ENCODE results near the gene OCRL. TPM values are rescaled to one million over a fixed set of nuclear protein-coding genes. Genes with fewer than 3 reads are reported as not detected.
A peak's percentile ranks its signal among the peaks of the same experiment; 100 is the strongest.

The OCRL gene
- total RNA-seq, 1 donor from 2014 or later, result 34.3 TPM

GRCh38 chrX:129516402-129516801 lies 23.7 kb upstream of the OCRL start:
- H3K27me3 Mint-ChIP-seq (ENCODE audit: unreplicated experiment), result no peaks in the 10 kb centered on the region
- no peak for DNase-seq
- no peak overlapping the region for H3K27ac Mint-ChIP-seq (ENCODE audit: unreplicated experiment)
- no peaks in the 10 kb centered on the region for H3K36me3 Mint-ChIP-seq (ENCODE audit: unreplicated experiment)
- H3K4me3 Mint-ChIP-seq (ENCODE audit: unreplicated experiment), result no peak overlapping the region
- peaks cover 3% of the 10 kb centered on the region for H3K4me1 Mint-ChIP-seq (ENCODE audit: low read depth, unreplicated experiment)
- no peaks in the 10 kb centered on the region for H3K9me3 Mint-ChIP-seq (ENCODE audit: unreplicated experiment)
- TF ChIP-seq, protein P1, sequence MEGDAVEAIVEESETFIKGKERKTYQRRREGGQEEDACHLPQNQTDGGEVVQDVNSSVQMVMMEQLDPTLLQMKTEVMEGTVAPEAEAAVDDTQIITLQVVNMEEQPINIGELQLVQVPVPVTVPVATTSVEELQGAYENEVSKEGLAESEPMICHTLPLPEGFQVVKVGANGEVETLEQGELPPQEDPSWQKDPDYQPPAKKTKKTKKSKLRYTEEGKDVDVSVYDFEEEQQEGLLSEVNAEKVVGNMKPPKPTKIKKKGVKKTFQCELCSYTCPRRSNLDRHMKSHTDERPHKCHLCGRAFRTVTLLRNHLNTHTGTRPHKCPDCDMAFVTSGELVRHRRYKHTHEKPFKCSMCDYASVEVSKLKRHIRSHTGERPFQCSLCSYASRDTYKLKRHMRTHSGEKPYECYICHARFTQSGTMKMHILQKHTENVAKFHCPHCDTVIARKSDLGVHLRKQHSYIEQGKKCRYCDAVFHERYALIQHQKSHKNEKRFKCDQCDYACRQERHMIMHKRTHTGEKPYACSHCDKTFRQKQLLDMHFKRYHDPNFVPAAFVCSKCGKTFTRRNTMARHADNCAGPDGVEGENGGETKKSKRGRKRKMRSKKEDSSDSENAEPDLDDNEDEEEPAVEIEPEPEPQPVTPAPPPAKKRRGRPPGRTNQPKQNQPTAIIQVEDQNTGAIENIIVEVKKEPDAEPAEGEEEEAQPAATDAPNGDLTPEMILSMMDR (IDR thresholded peaks at IDR 0.05; ENCODE audit: partially characterized antibody, unreplicated experiment), result no peak

- Mint-ChIP-seq H3K4me1 (ENCODE audit: low read depth, unreplicated experiment) (peaks cover 3% of the 10 kb centered on the region), H3K27ac (ENCODE audit: unreplicated experiment) (no peak overlapping the region), H3K9me3 (ENCODE audit: unreplicated experiment) (peaks cover 4% of the 10 kb centered on the region), H3K27me3 (ENCODE audit: unreplicated experiment) (peaks cover 4% of the 10 kb centered on the region), H3K4me3 (ENCODE audit: unreplicated experiment) (peak overlapping the region; percentile 9), H3K36me3 (ENCODE audit: unreplicated experiment) (no peaks in the 10 kb centered on the region)
- DNase-seq, result no peak
- TF ChIP-seq, protein P1 (IDR thresholded peaks at IDR 0.05; ENCODE audit: partially characterized antibody, unreplicated experiment), result no peak
Measured at GRCh38 chrX:129520151-129520550, 19.9 kb upstream of the OCRL start.

DNA sequence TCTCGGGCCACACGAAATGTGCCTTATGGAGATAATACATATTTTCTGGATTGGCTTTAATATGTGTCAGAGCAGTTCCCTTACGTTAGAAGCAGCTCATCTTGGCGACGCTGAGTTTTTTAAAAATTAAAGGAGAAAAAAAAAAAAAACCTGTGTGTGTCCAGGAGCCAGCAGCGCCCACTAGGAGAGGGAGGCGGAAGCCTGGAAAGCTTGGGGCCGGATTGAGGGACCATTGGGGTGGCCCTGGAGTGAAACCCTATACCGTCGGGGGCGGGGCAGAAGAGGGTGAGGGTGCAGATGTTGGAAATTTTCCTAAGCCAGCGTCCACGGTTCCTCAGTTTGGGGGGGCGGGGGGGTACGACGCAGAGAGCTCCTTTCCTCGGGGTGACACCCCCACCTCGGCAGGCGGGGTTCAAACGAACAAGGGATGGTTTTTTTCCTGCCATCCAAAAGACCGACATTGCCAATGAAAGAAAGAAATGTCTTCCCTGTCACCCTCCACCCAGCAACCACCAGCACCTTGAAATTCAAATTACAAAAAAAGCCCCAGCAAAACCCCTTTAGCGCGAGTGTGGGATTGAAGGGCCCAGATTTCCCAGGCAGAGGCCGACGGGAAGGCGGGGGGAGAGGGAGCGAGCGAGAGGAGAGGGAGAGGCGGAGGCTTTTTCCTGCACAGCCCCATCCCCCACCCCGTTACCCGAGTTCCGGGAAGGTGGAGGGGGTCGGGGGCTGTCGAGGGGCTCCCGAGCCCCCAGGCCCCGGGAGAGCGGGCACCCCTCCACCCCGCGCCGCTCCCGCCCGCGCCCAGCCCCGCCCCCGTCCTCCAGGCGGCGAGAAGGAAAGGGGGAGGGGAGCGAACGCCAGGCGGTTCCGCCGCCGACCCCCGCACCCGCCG lies 17.6 kb upstream of the OCRL start:
- peak; percentile 72 for DNase-seq
- TF ChIP-seq, protein P1 (IDR thresholded peaks at IDR 0.05; ENCODE audit: partially characterized antibody, unreplicated experiment), result no peak
- Mint-ChIP-seq H3K4me1 (ENCODE audit: low read depth, unreplicated experiment) (peaks cover 3% of the 10 kb centered on the region), H3K27me3 (ENCODE audit: unreplicated experiment) (peaks cover 4% of the 10 kb centered on the region), H3K36me3 (ENCODE audit: unreplicated experiment) (no peaks in the 10 kb centered on the region), H3K4me3 (ENCODE audit: unreplicated experiment) (peak overlapping the region; percentile 86), H3K9me3 (ENCODE audit: unreplicated experiment) (peaks cover 4% of the 10 kb centered on the region), H3K27ac (ENCODE audit: unreplicated experiment) (peak overlapping the region; percentile 83)

GRCh38 chrX:129523079-129523911 lies 16.8 kb upstream of the OCRL start, which contains the start of gene SMARCA1:
SMARCA1 (minus strand) TSS chrX:129523490; CDS start chrX:129523370, 120 bp downstream.
- peaks cover 4% of the 10 kb centered on the region for H3K27me3 Mint-ChIP-seq (ENCODE audit: unreplicated experiment)
- H3K4me1 Mint-ChIP-seq (ENCODE audit: low read depth, unreplicated experiment), result peaks cover 3% of the 10 kb centered on the region

More at GRCh38 chrX:129523079-129523911, 16.8 kb upstream of the OCRL start, which contains the start of gene SMARCA1:
- TF ChIP-seq, protein P1 (IDR thresholded peaks at IDR 0.05; ENCODE audit: partially characterized antibody, unreplicated experiment), result no peak
- Mint-ChIP-seq H3K36me3 (ENCODE audit: unreplicated experiment) (no peaks in the 10 kb centered on the region), H3K27ac (ENCODE audit: unreplicated experiment) (peak within 1 kb of the TSS; percentile 84), H3K4me3 (ENCODE audit: unreplicated experiment) (peak within 1 kb of the TSS; percentile 91), H3K9me3 (ENCODE audit: unreplicated experiment) (peaks cover 4% of the 10 kb centered on the region)
- peak; percentile 55 for DNase-seq

All from glutamatergic neuron (in vitro differentiated cells).